CD4-positive, alpha-beta T cell treated with Interleukin-6 at 100 ng/mL for 8 hours (primary cell): Measurements from ENCODE around the gene ARHGAP26.

ENCODE experiments used
- DNase-seq: peaks from one replicate; pipeline ENCODE4 v3.0.0-alpha.2; 2020; ENCODE audit warnings: mixed read lengths, low spot score

ARHGAP26 gene

DNA sequence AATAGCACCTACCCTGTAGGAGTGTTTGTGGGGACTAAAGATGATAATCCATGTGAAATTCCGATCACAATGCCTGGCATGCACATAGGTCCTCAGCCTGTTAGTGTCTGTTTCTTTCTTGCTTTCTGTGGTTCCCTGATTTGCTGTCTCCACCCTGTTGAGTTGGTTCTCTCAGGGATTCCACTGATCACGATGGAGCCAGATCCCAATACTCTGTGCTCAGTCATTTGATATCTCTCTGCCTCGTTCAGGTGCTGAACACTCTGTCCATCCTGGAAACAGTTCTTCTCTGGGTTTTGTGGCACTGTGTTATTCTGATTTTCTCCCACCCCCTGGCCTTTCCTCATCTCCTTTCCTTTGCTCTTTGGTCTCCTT, 60.8 kb downstream of the ARHGAP26 start:
- DNase-seq, result no peak

DNA sequence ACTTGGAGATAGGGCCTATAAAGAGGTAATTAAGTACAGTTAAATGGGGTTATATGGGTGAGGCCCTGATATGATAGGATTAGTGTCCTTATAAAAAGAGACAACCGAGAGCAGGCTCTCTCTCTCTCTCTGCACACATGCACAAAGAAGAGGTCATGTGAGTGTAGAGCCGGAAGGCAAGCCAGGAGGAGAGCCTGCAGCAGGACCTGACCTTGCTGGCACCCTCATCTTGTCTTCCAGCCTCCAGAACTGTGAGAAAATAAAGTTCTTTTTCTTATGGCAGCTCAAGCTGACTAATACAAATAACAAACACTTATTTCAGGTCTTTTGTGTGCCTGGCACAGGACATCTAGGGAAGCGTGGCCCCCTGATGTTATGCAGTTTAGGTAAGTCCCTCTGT, 62.1 kb downstream of the ARHGAP26 start:
- no peak for DNase-seq

DNA sequence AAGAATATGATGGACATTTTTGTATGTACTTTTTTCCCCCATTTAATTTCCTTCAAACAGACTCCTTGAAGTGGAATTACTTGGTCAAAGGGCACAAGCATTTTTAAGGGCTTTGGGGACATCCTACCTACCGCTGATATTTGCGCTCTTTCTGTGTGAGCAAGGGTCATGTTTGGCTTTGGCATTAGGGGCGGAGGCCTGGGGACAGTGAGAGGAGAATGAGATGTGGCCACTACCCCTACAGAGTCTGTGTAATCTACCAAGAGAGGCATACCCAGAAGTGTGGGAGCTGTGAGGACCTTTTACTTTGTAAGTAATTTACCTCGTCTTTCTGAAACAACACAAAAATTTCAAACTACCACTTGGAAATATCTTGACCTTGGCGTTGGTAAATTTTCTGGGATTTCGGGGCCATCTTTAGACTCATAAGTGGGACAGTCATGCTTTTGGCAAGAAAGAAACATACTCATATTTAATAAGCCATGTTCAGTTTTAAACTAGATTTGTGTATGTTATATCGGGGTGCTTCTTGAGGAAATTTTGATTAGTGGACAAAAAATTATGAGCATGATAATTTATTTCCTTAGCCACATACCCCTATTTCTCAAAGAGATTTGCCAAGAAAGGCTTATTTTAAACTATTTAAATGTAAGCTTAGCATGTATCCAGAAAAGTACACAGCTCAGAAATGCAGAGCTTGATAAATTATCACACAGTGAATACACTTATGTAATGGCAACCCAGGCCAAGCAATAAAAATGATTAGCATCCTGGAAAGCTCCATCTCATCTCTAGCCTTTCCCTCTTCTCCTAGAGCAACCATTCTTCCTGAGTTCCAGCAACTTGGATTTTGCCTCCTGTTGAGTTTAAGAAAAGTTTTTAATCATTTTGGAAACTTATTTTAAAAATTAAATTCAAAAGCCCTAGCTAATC, 63.6 kb downstream of the ARHGAP26 start:
- no peak for DNase-seq

DNA sequence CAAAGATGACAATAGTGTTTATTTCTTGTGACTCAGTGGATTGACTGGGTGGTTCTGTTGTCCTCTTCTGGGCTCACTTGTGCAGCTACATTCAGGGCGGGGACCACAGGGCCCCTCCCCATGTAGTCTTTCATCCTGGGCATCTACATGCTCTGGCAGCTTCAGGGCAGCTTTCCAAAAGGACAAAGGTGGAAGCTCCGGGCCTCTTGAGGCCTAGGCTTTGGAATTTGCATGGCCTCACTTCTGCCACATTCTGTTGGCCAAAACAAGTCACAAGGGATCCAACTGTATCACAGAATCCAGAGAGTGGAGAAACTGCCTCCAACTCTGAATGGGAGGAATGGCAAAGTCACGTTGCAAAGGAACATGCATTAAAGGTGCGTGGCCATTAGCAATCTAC, 64.3 kb downstream of the ARHGAP26 start:
- no peak for DNase-seq

DNA sequence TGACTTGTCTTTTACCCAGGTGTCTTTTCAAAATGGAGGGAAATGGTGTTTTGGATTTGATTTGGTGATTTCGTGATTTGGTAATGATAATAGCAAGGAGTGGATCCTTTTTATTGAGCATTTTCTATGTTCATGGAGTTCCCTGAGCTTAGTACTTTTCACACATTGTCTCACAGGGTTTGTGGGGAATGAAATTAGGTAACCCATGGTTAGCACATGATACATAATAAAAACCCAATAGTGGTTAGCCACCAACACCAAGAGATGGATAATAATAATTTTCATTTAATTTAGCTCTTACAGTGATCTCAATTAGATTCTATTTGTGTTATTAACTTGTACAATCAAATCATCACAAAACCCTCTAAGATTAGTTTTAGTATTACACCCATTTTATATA, 65.4 kb downstream of the ARHGAP26 start:
- no peak for DNase-seq

DNA sequence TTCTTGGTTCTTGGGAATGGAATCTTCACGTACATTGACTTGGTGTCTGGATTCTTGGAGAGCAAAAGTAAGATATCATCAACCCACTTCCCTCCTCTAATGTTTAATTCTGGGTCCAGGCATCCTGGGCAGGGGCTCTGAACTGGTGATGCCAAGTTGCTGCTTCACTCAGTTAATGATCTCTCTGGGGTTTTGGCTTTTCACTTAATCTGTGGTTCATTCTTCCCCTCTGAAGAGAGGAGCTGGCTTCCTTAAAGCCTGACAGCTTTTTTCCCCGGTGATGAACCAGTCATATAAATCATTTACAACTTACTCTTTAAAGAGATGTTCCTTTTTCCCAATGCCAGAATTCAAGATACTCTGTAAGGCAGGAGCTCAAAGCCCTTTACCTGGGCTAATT, 65.9 kb downstream of the ARHGAP26 start:
- DNase-seq, result no peak

DNA sequence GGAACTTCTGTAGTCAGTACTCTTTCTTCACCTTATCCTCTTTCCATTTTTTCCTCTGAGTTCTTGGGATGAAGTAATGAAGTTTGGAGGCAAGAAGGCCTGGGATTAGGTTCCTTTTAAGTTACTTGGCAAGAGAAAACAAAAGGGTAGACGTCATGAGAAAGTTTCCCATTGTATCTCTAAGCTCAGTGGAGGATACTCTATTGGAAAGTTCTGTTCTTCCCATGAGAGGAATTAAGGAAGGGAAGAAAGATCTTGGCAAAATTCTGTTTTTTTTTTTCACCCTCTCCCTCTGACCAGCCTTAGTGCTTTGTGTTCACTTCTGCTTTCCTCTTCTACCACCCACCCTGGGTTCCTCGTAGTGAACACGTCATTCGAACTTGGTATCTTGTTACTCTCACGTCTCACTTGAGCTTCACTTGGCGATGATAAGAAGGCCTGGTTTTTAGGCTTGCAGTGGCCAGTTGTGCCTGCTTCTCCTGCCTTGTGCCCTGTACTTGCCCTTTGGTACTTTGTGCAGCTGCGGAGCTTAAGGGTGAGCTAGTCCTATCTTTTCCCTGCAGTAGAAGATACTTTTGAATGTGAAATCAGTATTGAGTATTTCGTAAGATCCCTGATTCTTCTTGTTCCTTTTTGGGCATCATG, 67.0 kb downstream of the ARHGAP26 start:
- no peak for DNase-seq

DNA sequence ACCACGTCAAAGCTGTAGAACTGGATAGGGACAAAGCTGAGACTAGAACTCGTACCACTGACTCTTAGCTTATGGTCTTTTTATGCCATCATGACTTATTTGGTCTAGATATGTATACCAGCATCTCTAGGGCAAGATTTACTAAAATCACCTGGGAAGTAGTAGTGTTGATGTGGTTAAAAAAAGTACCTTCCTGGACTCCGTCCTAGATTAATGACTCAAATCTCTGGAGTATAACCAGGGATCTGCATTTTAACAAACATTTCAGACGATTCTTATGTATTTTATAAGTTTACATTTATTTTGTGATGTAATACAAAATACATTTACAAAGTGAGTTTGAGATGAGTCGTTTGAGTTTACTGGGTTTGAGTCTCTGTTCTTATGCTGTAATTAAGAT, 68.7 kb downstream of the ARHGAP26 start:
- DNase-seq, result no peak

DNA sequence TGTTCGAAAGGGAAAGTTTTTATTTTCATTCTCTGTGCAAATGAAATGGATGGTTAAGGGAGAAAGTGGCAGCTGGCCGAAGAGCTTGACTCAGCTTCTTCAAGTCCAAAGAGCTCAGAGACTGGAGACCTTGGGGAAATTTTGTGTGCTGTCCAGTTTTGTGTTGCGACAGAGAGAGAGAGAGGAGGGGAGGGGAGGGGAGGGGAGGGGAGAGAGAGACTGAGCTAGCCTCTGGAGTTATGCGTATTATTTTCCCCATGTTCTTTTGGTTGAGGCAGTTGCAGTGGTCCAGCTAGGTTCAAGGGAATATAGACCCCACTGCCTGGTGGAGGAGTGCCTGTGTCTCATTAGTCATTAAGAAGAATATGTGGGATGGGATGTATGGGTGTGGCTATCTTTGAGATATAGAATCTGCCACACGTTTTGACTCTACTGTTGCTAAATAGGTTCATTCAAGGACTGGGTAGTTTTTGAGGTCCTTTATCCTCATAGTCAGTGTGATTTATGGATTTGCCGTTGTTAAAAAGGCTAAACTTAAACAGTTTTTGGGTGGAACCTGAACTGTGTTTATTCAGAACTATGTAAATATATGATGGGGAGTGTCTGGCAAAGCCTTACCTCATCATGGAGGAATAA, 69.7 kb downstream of the ARHGAP26 start:
- DNase-seq, result no peak

DNA sequence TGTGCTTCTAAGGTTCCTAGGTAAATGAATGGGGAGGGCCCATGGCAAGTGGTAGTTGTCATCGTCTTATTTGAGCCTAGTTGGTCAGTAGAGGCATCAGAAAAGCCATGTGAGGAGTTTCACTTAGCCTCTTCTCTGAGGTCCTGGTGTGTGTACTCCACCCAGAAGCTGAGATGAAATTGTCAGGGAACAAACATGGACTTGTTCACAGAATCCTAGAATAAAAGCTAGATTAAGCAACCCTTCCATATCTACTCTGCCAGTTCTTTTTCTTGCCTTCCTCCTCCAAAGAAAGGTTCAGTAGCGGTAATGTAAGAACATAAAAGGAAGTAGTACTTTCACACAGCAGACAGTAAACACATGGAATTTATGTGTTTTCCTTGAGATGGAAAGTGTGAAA, 70.4 kb downstream of the ARHGAP26 start:
- DNase-seq, result no peak

DNA sequence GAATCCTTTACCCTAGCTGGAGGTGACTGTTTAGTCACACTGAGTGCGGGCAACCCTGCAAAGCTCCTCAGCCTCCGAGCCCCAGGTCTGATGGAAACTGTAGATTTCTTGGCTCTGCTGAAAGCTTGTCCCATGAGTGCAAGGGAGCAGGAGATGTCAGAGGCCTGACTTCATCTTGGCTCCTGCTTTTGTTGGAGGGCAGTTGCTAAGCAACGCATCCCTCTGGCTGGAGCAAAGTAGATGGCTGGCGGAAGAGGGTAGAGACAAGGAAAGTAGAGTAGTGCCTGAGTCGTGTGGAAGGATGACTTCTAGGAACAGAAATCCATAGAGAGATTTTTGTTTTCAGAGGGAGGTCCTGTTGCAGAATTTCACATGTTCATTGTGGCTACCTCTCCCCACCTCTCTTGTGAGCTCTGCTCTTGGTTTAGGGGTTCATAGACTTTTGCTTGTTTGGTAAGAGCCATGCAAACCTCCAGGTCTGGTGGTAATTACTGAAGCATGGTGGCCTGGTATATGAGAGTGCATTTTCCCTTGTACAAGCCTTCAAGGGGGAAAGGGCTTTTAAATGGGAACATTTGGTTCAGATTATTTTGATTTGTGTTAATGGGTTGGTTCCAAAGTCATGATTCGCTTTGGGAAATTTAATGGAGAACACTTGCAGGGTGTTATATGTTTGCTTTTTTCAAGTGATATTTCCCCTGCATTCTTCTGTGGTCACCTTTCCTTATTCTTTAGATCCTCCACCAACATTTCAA, 71.5 kb downstream of the ARHGAP26 start:
- DNase-seq, result no peak

DNA sequence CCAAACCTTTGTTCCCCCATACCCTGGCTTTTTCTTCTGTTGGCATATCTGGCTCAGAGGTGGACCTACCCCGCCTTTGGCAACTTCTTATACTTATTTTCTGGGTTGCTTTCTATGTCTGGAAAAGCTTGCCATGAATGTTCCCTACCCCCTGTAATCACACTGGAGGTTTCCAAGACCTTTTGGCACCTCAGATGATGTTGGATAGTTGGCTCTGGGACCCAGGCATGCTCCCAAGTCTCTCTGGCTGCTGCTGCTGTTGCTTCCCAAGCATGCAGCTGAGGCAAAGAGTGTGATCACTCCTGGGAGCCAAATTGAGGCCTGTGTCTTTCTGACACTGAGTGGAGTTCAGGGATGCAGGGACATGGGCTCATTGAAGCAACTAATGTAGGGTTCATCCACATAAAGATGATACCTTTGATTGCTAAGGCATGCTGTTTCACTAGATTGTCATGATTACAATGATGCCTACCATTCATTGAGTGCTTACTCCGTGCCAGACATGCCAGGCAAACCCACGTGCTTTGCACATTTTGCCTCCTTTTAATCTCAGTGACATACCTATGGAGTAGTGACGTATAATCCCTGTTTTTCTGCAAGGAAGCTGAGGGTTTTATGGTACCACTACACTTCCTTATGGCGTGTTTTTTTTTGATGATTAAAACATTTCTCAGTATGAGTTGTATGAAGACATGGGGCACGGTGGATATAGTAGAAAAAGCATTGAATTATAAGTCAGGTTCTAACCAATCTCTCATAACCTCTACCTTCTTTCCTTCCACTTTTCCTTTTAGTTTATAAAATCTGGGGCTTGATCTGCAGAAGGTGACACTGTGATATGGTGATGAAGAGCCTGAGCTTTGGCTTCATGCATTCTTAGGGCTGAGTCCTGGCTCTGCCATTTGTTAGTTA, 73.1 kb downstream of the ARHGAP26 start:
- no peak for DNase-seq

DNA sequence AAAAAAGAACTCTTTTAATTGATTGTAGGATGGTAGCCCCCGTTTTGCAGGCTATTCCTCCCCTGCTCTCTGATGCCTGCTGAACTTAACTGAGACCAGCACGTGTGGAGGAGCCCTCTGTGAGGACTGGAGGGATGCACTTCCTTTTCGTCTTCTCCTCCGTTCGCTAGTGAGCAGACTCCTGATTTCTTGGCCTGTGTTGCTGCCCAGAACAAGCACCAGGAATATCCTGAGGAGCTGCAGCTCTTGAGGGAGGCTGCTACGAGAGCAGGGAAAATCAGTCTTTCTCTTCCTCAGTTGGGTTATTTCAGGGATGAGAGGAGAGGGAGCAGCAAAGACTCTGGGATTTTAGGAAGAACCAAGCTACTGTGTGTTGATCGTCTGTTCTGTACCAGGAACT, 74.7 kb downstream of the ARHGAP26 start:
- DNase-seq, result no peak

DNA sequence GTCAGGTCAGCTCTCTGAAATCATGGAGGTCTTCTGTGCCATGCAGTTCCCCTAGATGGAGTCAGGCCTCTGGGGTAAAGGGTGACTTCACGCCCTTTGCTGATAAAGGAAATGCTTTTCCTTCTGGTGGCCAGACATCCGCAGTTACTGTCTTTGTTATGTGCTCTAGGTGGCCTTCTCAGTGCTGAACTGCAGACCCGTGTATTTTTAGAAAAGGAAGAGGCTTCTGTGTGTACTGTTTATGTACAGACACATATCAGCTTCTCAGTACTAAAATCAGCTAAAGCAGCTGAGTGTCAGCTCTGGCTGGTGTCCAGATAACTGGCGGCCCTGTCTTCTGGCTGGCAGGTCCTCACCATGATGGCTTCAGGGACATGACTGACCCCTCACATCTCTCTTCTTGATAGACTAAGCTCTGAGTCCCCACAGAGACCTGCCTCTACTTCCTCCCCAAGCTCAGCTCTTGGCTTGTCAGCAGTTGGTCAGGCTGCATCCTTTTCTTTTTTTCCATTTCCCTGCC, 75.3 kb downstream of the ARHGAP26 start:
- DNase-seq, result peak; percentile 1

DNA sequence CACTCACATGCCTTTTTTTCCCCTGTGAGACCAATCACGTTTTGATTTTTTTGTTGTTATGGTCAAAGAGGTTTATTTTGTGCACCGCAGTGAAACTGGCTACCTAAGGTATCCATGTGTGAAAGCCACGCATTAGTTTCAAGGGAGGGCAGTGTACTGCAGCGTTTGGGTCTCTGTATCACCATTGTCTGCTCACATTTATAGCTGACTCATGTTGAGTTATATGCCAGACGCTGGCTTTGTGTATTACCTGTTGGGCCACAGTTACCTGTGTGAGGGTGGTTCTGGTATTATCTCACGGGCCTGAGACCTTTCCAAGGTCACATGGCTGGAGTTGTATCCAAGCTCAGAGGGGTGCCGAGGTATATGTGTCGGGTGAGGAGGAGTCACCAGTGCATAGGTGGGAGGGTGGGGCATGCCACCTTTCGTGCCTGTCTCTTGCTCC, 75.8 kb downstream of the ARHGAP26 start:
- no peak for DNase-seq

DNA sequence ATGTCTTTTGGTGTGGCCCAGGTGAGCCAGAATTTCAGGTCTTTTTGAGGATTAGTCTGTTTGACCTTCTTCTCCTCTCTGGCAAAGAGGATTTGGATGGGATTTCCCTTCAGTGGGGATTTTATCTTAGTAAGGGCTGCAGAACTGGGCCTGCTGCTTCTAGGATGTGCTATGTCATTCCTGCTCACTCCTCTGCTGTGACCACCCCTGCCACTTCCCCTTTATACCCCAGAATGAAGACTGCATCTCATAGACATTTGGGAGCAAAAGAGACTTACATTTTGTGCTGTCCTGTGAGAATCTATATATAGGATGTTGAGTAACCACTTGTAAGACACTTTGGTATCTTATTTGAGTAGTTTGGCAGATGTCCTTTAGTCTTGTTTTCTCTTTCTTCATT, 76.2 kb downstream of the ARHGAP26 start:
- no peak for DNase-seq

DNA sequence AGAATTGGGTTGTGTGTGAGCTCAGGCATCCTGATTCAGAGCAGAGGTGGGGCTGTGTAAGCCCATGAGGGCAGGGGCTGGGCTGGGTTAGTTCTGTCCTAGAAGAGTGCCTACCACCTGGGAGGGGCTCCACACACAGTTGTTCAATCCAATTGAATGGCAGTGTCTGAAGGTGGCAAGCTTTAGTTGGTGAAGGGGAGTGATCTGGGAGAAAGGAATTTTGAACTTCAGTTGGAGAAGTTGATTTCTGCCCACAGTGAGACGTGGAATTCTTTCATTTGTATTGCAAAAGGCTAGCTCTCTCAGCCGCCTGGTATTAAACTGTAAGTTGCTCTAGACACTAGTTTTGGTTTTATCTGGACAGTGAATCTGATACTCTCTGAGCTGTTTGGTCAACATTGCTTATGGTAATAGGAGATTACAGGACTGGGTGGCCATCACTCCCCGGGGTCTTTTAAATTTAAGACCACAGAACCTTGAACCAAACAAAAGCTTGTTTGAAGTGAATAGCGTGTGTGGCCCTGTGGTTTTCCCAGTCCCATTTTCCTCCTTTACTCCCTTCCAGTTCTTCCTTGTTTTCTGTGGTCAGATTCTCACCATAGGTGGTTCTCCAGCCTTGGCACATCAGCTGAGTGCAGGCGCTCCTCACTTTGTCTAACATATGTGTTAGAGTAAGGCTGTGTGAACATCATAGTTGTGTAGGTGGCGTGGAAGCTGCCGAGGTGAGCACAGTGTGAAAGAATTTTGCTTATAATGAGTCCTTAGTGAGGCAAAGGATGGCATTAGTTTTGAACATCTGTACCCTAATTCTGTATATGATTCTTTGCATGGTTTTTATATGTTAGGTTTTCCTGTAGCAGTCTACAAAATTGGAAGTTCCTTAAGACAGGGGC, 78.0 kb downstream of the ARHGAP26 start:
- no peak for DNase-seq

DNA sequence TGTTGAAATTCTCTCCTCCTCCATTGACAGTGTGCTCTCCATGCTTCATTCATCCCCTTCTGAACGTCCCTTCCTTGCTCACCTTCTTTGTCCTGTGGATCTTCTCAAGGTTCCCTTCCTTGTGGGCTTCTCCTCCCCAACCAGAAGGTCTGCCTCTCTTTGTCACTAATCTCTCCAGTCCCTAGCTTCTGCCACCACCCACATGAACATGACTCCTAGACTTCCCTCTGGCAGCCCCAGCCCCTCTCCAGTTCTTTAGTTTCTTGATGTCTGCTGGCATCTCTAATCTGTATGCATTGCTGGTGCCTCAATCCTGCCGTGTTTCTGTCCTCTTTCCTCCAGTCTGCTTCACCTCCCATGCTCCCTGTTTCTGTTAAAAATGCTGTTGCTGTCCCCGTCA, 79.3 kb downstream of the ARHGAP26 start:
- DNase-seq, result no peak

DNA sequence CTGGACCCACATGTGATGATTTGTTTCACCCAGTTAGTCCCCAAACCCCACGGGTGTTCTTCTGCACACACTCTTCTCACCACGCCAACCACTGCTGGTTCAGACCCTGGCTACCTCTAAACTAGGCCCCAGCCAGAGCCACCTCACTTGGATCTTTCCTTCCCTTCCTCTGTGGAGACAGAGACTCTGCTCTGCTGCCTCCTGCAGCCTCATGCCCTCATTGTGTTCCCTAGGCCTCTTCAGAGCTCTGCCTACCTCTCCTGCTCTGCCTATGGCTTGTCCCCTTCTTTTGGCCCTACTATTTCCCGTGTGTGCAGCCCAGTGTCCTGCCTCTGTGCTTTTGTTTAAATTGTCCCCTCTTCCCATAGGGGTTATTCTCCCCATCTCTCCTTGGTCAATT, 79.7 kb downstream of the ARHGAP26 start:
- no peak for DNase-seq

DNA sequence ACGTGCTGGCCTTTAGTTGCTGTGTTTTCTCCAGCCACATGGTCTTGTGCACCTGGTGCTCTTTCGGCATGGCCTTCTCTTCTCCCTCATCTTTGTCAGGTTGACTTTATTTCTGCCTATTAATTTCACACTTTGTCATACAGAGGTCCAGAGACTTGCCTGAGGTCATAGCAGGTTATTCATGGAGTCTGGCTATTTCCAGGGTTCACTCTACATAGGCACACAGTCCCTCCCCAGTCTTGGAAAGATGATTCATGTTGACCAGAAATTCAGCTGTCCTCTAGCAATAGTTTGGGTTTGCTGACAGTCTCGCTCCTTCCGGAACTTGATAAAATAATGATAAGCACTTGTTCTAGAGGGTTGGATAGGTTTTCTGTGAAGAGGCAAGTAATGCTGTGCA, 81.6 kb downstream of the ARHGAP26 start:
- DNase-seq, result no peak
